NCI-H345 (cell line): ENCODE data around the gene ERP29.
"Not testable (repeated sequence)": the region's sequence is repeated elsewhere in the genome, so short reads cannot be mapped to it uniquely, and the experiment has no call there.

Source experiments
- DNase-seq: peaks from one replicate; lab custom pipeline; 2025; lab: John Stamatoyannopoulos, UW

Gene ERP29

GRCh38 chr12:112035219-112035785 lies 22.1 kb downstream of the ERP29 start:
- DNase-seq = no peak

GRCh38 chr12:112036614-112037013 lies 23.4 kb downstream of the ERP29 start:
- not testable (repeated sequence) for DNase-seq

- no peak for DNase-seq
These were observed 32.8 kb downstream of the ERP29 start for GRCh38 chr12:112046003-112046402.

GRCh38 chr12:112049351-112049750 lies 36.1 kb downstream of the ERP29 start:
- DNase-seq = no peak

- no peak for DNase-seq
These were observed 47.9 kb downstream of the ERP29 start for GRCh38 chr12:112061137-112061536.

GRCh38 chr12:112063273-112063672 lies 50.0 kb downstream of the ERP29 start:
- no peak for DNase-seq

- no peak for DNase-seq
These were observed 53.3 kb downstream of the ERP29 start for GRCh38 chr12:112066566-112066965.
